Fibroblast of pulmonary artery (primary cell): ENCODE data around the gene PLEKHG7.
"Not testable (repeated sequence)": the region's sequence is repeated elsewhere in the genome, so short reads cannot be mapped to it uniquely, and the experiment has no call there.

ENCODE experiments used
- DNase-seq: peaks from one replicate; pipeline ENCODE4 v3.0.0-alpha.2; 2010; ENCODE audit warnings: low read depth
- H3K4me3 ChIP-seq: replicated peaks from 2 replicates; pipeline ENCODE4 v1.5.1; 2011; ENCODE audit warnings: low read depth, mild to moderate bottlenecking, control low read depth, low read length, moderate library complexity
- CTCF ChIP-seq: IDR thresholded peaks from 2 replicates; pipeline ENCODE4 v1.5.1; 2011; ENCODE audit warnings: mild to moderate bottlenecking, control low read depth, low read length, inconsistent platforms; ENCODE audit errors: missing control alignments

PLEKHG7 gene

GRCh38 chr12:92665496-92665895 lies 37.3 kb upstream of the PLEKHG7 start:
- H3K4me3 ChIP-seq = no peak overlapping the region
- no peak for DNase-seq
- no peak for TF ChIP-seq CTCF

- H3K4me3 ChIP-seq = no peak overlapping the region
- TF ChIP-seq CTCF = no peak
- DNase-seq = no peak
Measured at GRCh38 chr12:92668739-92669138, 34.0 kb upstream of the PLEKHG7 start.

GRCh38 chr12:92671524-92671923 lies 31.3 kb upstream of the PLEKHG7 start:
- DNase-seq = not testable (repeated sequence)

GRCh38 chr12:92673756-92674155 lies 29.0 kb upstream of the PLEKHG7 start:
- no peak for TF ChIP-seq CTCF
- no peak overlapping the region for H3K4me3 ChIP-seq
- DNase-seq = no peak

More at GRCh38 chr12:92671524-92671923, 31.3 kb upstream of the PLEKHG7 start:
- H3K4me3 ChIP-seq = not testable (repeated sequence)

- no peak overlapping the region for H3K4me3 ChIP-seq
- TF ChIP-seq CTCF = no peak
- DNase-seq = no peak
Measured at GRCh38 chr12:92674500-92674899, 28.3 kb upstream of the PLEKHG7 start.

- H3K4me3 ChIP-seq = no peak overlapping the region
- DNase-seq = no peak
- no peak for TF ChIP-seq CTCF
Measured at GRCh38 chr12:92675092-92675865, 27.5 kb upstream of the PLEKHG7 start.

- no peak overlapping the region for H3K4me3 ChIP-seq
- no peak for DNase-seq
- TF ChIP-seq CTCF = no peak
Measured at GRCh38 chr12:92676710-92677109, 26.1 kb upstream of the PLEKHG7 start.
